Psoas muscle (tissue), 8 donors: ENCODE results near the gene GCNT4. TPM values are rescaled to one million over a fixed set of nuclear protein-coding genes. Genes with fewer than 3 reads are reported as not detected.
"Not testable (repeated sequence)": the region's sequence is repeated elsewhere in the genome, so short reads cannot be mapped to it uniquely, and the experiment has no call there.

ENCODE experiments used
- ATAC-seq, 4 donors: fragments of 200-7000 bp; cut with Tn5 transposase; one replicate each; pipeline ENCODE4 v1.9.1; 2020; ENCODE audit warnings: moderate library complexity in 3 of 4, mild to moderate bottlenecking in 2 of 4
- DNase-seq, 2 donors: peaks; one replicate each; pipeline ENCODE4 v3.0.0-alpha.2; 2020
- H3K27ac ChIP-seq: fragments of 200-600 bp; one replicate; pipeline ENCODE4 v1.8.0; 2022
- H3K27me3 ChIP-seq, 3 donors: fragments of 200-600 bp in 1 of 3; one replicate each; pipeline versions ENCODE4 v1.6.1 to v1.8.0; 2013 to 2022; ENCODE audit warnings: low read length in 2 of 3, mild to moderate bottlenecking in 2 of 3, moderate library complexity in 1 of 3; ENCODE audit not compliant: insufficient read depth in 3 of 3
- H3K36me3 ChIP-seq, 2 donors: fragments of 200-600 bp in 1 of 2; one replicate each; pipeline versions ENCODE4 v1.6.1 to v1.8.0; 2013 to 2022; ENCODE audit warnings: low read depth in 1 of 2, mild to moderate bottlenecking in 1 of 2, moderate library complexity in 1 of 2; ENCODE audit not compliant: insufficient read depth in 1 of 2
- H3K4me1 ChIP-seq: fragments of 200-600 bp; one replicate; pipeline ENCODE4 v1.8.0; 2022
- H3K4me3 ChIP-seq: fragments of 200-600 bp; one replicate; pipeline ENCODE4 v1.8.0; 2022; ENCODE audit warnings: mild to moderate bottlenecking
- H3K9me3 ChIP-seq: fragments of 200-600 bp; one replicate; pipeline ENCODE4 v1.8.0; 2022
- CTCF ChIP-seq: fragments of 200-600 bp; IDR thresholded peaks from one replicate; pipeline ENCODE4 v1.8.0; 2022; ENCODE audit warnings: antibody characterized with exemption
- WGBS, 3 donors: extraction: QIAGEN DNeasy Blood & Tissue Kit; methylation state at CpG; one replicate each; pipeline versions ENCODE4 v1.1.6 to v1.1.7; 2013; 5-methylcytosine and 5-hydroxymethylcytosine counted together
- intact Hi-C, 2 donors: fragments of 100-400 bp; cut with DNase I; formaldehyde crosslinking; loops; one replicate each; pipeline versions ENCODE4 v1.11.0 to v1.14.2; 2022
- long read RNA-seq, 2 donors: library from polyadenylated mRNA; unstranded; transcript quantifications; one replicate each; pipeline ENCODE4 v2.0.0, GENCODE V29; 2021
- polyA plus RNA-seq, 3 donors: library from polyadenylated mRNA; stranded (reverse); fragments of 200-250 nt; gene quantifications; one replicate each; pipeline ENCODE4 v1.2.3, GENCODE V29; 2013
- total RNA-seq, 4 donors: library from RNA; stranded (reverse); fragmentation: NEBNext Ultra II Directional in 2 of 4; extraction: Animal tissue kit (Norgen Biotek cat#: 25700) in 2 of 4; gene quantifications; one replicate each; pipeline versions ENCODE4 v1.2.1 to v1.2.4, GENCODE V29; 2021 to 2023
- donor health status: healthy with polysubstance abuse.
- donor health status: DM: no; HTN: no; CAD: no; lungs with moderate emphysema.
- donor health status: Bipolar disorder and iron deficiency.
- donor health status: healthy.
- donor health status: DM: yes; HTN: yes; CAD: no.
- donor health status: DM: no; HTN: no; CAD: no.
- donor health status: DM: no; HTN: no; CAD: no.
- donor health status: DM: yes; HTN: yes; CAD: no.

Gene GCNT4
- total RNA-seq (1 to 10 TPM; 1.4 to 3.5 (median 2.0) TPM), polyA plus RNA-seq (1 to 10 TPM in 2 of 3 donors, under 1 TPM in 1; 0.65 to 3.2 (median 1.1) TPM)
- long read RNA-seq, donor 1: 0 reads
- long read RNA-seq, donor 2, full-length matches to known transcripts: 1 of 1 reads
- long read RNA-seq, donor 2, partial matches to known transcripts: 0 of 1 reads
- long read RNA-seq, donor 2, other reads (novel, unspliced or antisense): 0 of 1 reads

- Histone ChIP-seq H3K4me1 (peaks cover 11% of the 10 kb centered on the region), H3K36me3 (no peaks in the 10 kb centered on the region), H3K27me3 (no peaks in the 10 kb centered on the region), H3K27ac (peak within 1 kb of the TSS; percentile 88), H3K9me3 (no peaks in the 10 kb centered on the region), H3K4me3 (peak within 1 kb of the TSS; percentile 90)
- TF ChIP-seq CTCF: no peak
- WGBS, 3 donors: 1 to 3% (median 1%) methylated on average over 62 to 74 of the region's 74 CpGs
- intact Hi-C loops: loop anchor here (5.0 kb wide), 2 partner anchors 185 to 285 kb away; partner anchors contain the start of genes HMGCR (in 2 of the 2) and ANKRD31 (in 1 of the 2)
- DNase-seq (peak; percentile 64 to 79), ATAC-seq (peak; percentile 59 to 69 (median 62))
Measured at GRCh38 chr5:75052192-75053053, at the start of gene GCNT4. Gene GCNT4, minus strand, starts transcription at chr5:75052558. Its CDS starts 22,521 bp downstream, at chr5:75030037.

- ATAC-seq, H3K36me3 ChIP-seq, H3K4me3 ChIP-seq, DNase-seq, H3K4me1 ChIP-seq, H3K27me3 ChIP-seq, H3K27ac ChIP-seq, intact Hi-C loops, H3K9me3 ChIP-seq: not testable (repeated sequence)
- 51 to 73% (median 61%) methylated on average over 3 of the region's 3 CpGs for WGBS, 3 donors
Measured at GRCh38 chr5:75095956-75096355, 43.6 kb upstream of the GCNT4 start.

- DNase-seq (no peak), ATAC-seq (no peak)
- Histone ChIP-seq H3K36me3 (no peaks in the 10 kb centered on the region), H3K9me3 (no peaks in the 10 kb centered on the region), H3K4me1 (no peaks in the 10 kb centered on the region), H3K27me3 (no peaks in the 10 kb centered on the region), H3K27ac (no peak overlapping the region), H3K4me3 (no peak overlapping the region)
- TF ChIP-seq CTCF: no peak
- 43 to 67% (median 48%) methylated on average over 3 of the region's 3 CpGs for WGBS, 3 donors
- intact Hi-C loops: no loop called here
Measured at GRCh38 chr5:75091597-75091996, 39.2 kb upstream of the GCNT4 start.

GRCh38 chr5:75089662-75090061 lies 37.3 kb upstream of the GCNT4 start:
- Histone ChIP-seq H3K9me3 (no peaks in the 10 kb centered on the region), H3K27ac (no peak overlapping the region), H3K4me1 (no peaks in the 10 kb centered on the region), H3K4me3 (no peak overlapping the region), H3K36me3 (no peaks in the 10 kb centered on the region), H3K27me3 (no peaks in the 10 kb centered on the region)
- ATAC-seq: no peak
- WGBS, 3 donors: 47 to 54% (median 51%) methylated on average over 1 of the region's 1 CpG
- TF ChIP-seq CTCF: no peak
- intact Hi-C loops: no loop called here
- DNase-seq: no peak

- Histone ChIP-seq H3K4me3 (no peak overlapping the region), H3K27me3 (no peaks in the 10 kb centered on the region), H3K9me3 (no peaks in the 10 kb centered on the region), H3K4me1 (no peaks in the 10 kb centered on the region), H3K27ac (no peak overlapping the region), H3K36me3 (no peaks in the 10 kb centered on the region)
- 51 to 62% (median 61%) methylated on average over 1 of the region's 1 CpG for WGBS, 3 donors
- intact Hi-C loops: no loop called here
- DNase-seq (no peak), ATAC-seq (no peak)
- TF ChIP-seq CTCF: no peak
Measured at GRCh38 chr5:75089137-75089536, 36.8 kb upstream of the GCNT4 start.
